Stimulated activated CD4-positive, alpha-beta T cell treated with anti-CD3 and anti-CD28 coated beads, Interleukin-2, amount 100 ng/mL, for 48 hours (primary cell): Measurements from ENCODE around the gene AGBL1.

Experiments used
- DNase-seq, 2 donors: peaks; one replicate each; pipeline ENCODE4 v3.0.0-alpha.2; 2020

AGBL1 gene

GRCh38 chr15:86333819-86334218 lies 254.1 kb downstream of the AGBL1 start:
- no peak for DNase-seq

GRCh38 chr15:86336051-86336788 lies 256.5 kb downstream of the AGBL1 start:
- no peak for DNase-seq

- DNase-seq = no peak
These were observed 257.4 kb downstream of the AGBL1 start for GRCh38 chr15:86337071-86337470.

- DNase-seq = no peak
These were observed 267.6 kb downstream of the AGBL1 start for GRCh38 chr15:86347245-86347644.

GRCh38 chr15:86349565-86349964 lies 269.9 kb downstream of the AGBL1 start:
- DNase-seq = no peak

- no peak for DNase-seq
These were observed 273.5 kb downstream of the AGBL1 start for GRCh38 chr15:86353213-86353612.

- no peak for DNase-seq
These were observed 275.7 kb downstream of the AGBL1 start for GRCh38 chr15:86355361-86355760.

- no peak for DNase-seq
These were observed 276.1 kb downstream of the AGBL1 start for GRCh38 chr15:86355801-86356200.

GRCh38 chr15:86362555-86362954 lies 282.9 kb downstream of the AGBL1 start:
- DNase-seq = no peak

GRCh38 chr15:86373147-86373546 lies 293.5 kb downstream of the AGBL1 start:
- DNase-seq = no peak

GRCh38 chr15:86375733-86376280 lies 296.1 kb downstream of the AGBL1 start:
- DNase-seq = no peak

- no peak for DNase-seq
These were observed 298.2 kb downstream of the AGBL1 start for GRCh38 chr15:86377914-86378313.

GRCh38 chr15:86382341-86382740 lies 302.7 kb downstream of the AGBL1 start:
- DNase-seq = no peak

- DNase-seq = no peak
These were observed 303.9 kb downstream of the AGBL1 start for GRCh38 chr15:86383611-86384010.

GRCh38 chr15:86384186-86384585 lies 304.5 kb downstream of the AGBL1 start:
- no peak for DNase-seq

GRCh38 chr15:86392296-86392695 lies 312.6 kb downstream of the AGBL1 start:
- no peak for DNase-seq

GRCh38 chr15:86392874-86393273 lies 313.2 kb downstream of the AGBL1 start:
- no peak for DNase-seq

GRCh38 chr15:86394866-86395265 lies 315.2 kb downstream of the AGBL1 start:
- DNase-seq = no peak

GRCh38 chr15:86399041-86399954 lies 319.6 kb downstream of the AGBL1 start:
- DNase-seq = no peak

- DNase-seq = no peak
These were observed 323.6 kb downstream of the AGBL1 start for GRCh38 chr15:86403221-86403620.

- DNase-seq = no peak
These were observed 324.4 kb downstream of the AGBL1 start for GRCh38 chr15:86403914-86404583.

- no peak for DNase-seq
These were observed 328.6 kb downstream of the AGBL1 start for GRCh38 chr15:86408261-86408660.

- DNase-seq = no peak
These were observed 332.2 kb downstream of the AGBL1 start for GRCh38 chr15:86411916-86412315.
